Astrocyte of the cerebellum (primary cell): ENCODE results near the gene MMRN2.
A peak's percentile ranks its signal among the peaks of the same experiment; 100 is the strongest.

ENCODE experiments used
- DNase-seq: peaks from one replicate; pipeline ENCODE4 v3.0.0-alpha.2; 2011; ENCODE audit warnings: low read depth
- H3K4me3 ChIP-seq: 2 replicates; pipeline ENCODE4 v1.5.1; 2011; ENCODE audit warnings: mild to moderate bottlenecking, low read depth, low read length, moderate library complexity
- in situ Hi-C: cut with HindIII; loops from 2 replicates; pipeline ENCODE4 v1.10.0; 2017; ENCODE audit warnings: low sequenced_read_pairs
- TF ChIP-seq, protein P1 (sequence below): IDR thresholded peaks from 2 replicates; pipeline ENCODE4 v1.5.1; 2012; ENCODE audit warnings: low read length, low read depth, moderate library complexity, mild to moderate bottlenecking; ENCODE audit errors: missing control alignments

The MMRN2 gene

DNA sequence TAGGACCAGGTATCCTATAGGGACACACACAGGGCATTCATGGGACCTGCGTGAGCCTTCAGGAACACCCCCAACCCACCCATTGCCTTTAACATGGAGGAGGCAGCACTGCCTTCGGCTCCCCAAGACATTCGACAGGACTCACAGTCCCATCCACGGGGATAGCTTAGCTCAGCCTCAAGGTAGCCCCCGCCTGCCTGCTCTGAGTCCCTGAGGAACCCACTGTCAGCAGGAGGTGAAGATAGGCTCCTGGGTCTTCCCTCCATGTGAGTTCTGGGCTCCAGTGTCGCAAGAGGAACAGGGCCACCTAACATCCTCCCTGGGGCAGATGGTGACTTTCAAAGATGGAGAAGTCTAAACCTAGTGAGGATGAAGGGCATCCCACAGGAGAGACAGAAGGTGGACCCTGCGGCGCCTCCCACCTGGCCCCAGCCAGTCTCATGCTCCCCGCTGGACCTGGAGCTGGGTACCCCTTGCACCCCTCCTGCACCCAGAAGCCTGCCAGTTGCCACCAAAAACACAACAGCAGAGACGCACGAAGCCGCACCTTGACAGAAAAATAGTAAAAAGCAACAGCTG is 6.0 kb upstream of the MMRN2 start:
- no peak for DNase-seq
- no peak overlapping the region for H3K4me3 ChIP-seq
- in situ Hi-C loops = no loop called here
- TF ChIP-seq, protein P1, sequence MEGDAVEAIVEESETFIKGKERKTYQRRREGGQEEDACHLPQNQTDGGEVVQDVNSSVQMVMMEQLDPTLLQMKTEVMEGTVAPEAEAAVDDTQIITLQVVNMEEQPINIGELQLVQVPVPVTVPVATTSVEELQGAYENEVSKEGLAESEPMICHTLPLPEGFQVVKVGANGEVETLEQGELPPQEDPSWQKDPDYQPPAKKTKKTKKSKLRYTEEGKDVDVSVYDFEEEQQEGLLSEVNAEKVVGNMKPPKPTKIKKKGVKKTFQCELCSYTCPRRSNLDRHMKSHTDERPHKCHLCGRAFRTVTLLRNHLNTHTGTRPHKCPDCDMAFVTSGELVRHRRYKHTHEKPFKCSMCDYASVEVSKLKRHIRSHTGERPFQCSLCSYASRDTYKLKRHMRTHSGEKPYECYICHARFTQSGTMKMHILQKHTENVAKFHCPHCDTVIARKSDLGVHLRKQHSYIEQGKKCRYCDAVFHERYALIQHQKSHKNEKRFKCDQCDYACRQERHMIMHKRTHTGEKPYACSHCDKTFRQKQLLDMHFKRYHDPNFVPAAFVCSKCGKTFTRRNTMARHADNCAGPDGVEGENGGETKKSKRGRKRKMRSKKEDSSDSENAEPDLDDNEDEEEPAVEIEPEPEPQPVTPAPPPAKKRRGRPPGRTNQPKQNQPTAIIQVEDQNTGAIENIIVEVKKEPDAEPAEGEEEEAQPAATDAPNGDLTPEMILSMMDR = no peak

DNA sequence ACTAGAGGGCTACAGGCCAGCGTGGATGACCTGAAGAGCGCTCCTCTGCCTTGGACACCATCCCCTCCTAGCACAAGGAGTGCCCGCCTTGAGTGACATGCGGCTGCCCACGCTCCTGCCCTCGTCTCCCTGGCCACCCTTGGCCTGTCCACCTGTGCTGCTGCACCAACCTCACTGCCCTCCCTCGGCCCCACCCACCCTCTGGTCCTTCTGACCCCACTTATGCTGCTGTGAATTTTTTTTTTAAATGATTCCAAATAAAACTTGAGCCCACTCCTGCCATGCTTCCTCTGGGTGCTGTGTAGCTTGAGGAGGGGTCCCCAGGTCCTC is 5.5 kb upstream of the MMRN2 start:
- in situ Hi-C loops = no loop called here
- no peak for DNase-seq

DNA sequence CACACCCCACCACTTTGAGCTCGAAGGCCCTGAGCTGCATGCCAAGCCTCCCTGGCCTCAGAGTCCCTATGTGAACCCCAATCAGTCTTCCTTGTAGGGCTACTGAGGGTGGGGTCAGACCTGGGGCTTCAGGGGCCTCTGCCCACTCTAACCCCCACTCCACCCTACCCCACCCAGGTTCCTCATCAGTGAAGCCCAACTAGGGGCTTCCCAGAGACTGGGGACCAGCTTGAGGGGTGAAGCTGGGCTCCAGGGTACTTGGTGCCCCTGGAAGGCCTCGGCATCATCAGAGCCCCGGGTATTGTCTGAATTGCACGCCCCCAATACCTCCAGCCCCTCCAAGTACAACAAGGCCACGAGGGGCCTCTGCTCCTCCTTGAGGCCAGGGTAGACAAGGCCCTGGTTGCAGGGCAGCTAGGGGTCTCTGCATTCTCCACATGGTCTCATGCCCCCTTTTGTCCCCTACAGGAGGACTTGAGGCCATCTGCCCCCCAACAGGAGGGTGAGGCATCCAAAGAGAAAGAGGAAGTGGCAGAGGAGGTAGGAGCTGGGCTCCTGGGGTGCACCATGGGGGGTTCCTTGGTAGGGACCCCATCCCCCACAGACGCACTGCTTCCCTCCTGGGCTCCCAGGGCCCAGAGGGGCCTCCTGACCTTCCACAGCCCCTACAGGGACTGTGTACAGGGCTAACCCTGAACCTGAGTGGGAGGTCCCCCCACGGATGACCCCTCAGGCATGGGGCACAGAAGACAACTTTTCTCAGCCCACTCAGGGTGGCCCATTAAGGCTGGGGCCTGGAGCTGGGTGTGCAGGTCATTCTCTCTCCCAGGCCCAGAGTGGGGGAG is 4.9 kb upstream of the MMRN2 start:
- in situ Hi-C loops = no loop called here
- TF ChIP-seq, protein P1 = no peak
- no peak overlapping the region for H3K4me3 ChIP-seq
- DNase-seq = no peak

More for the DNA sequence above, 5.5 kb upstream of the MMRN2 start:
- no peak overlapping the region for H3K4me3 ChIP-seq
- TF ChIP-seq, protein P1 = no peak

DNA sequence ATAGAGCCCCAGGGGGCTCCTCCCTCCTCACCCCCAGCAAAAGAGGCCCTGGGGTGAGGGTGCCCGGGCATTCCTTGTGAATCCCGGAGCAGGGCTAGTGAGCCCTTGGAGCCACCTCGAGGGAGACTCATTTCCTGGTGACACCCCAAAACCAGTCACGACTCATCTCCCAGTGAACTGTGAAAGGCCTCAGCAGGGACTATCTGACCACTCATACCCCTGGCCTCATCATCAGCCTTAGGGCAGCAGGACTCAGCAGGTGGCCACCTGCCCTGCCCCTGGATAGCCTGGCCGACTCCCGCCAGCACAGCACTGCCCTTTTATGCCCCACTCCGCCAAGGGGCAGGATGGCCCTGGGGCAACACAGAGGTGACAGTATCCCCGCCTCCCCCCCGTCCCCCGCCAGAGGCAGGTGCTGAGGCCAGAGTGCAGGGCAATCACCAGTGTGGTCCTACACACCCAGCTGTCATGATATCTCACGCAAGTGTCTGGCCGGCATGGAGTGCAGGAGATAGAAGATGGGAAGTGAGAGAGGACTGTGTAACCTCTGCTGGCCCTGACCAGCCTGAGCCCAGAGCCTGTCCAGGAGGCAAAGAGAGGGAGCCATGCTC is 4.2 kb upstream of the MMRN2 start:
- H3K4me3 ChIP-seq = no peak overlapping the region
- no peak for DNase-seq
- TF ChIP-seq, protein P1 = no peak
- in situ Hi-C loops = no loop called here

DNA sequence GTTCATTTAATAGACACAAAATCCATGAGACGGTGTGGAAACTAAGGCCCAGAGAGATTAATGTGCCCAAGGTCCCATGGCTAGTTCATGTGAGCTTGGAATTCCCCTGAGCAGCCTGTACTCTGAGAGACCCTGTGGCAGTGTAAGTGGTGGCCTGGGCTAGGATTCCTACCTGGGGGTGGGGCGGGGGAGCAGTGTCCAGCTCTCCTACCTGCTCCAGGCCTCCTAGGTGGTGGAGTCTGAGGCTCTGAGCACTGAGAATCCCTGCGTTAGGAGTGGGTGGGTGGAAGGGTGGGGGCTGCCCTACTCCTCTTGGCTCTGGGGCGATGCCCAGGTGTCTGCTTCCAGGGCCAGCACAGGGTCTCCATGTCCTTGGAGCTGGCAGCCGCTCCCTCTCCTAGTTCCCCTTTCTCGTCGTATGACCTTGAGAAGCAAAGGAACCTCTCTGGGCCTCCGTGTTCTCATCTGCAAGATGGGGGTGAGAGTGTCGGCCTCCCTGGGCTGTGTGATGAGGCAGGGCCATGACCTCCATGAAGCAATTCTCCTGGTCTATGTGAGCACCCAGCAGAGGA is 3.5 kb upstream of the MMRN2 start:
- TF ChIP-seq, protein P1 = no peak
- in situ Hi-C loops = no loop called here
- H3K4me3 ChIP-seq = no peak overlapping the region
- no peak for DNase-seq

DNA sequence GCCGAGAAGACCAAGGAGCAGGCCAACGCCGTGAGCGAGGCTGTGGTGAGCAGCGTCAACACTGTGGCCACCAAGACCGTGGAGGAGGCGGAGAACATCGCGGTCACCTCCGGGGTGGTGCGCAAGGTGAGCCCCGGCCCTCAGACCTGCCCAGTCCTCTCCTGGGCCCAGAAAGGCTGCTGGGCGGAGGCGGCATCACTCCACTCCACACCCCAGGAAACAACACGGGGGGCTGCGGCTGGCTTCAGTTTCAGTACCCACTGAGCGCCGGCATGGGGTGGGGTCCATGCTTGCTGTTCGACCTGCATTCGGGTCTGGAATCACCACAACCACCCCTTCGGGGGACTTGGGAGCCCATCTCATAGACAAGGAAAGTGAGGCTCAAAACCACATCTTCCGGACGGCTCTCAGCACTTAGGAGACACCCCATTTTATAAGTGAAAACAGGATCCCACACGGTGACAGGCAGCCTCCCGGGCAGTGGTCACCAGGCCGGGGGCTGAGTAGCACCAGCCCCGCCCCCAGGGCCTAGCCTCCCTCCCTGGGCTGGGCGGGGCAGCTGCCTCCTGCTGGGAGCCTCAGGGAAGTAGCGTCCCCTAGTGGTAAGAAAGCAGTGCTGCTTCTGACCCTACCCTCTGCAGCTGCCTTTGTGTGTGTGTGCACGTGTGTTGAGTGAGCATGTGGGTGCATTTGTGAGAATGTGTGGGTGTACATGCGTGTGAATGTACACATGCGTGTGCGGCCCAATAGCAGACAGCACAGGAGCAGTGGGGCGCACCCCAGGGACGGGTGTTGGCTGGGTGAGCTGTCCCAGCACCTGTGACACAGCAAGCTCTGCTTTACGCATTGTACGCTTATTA is 2.8 kb upstream of the MMRN2 start:
- no peak overlapping the region for H3K4me3 ChIP-seq
- DNase-seq = no peak

More for the DNA sequence above, 2.8 kb upstream of the MMRN2 start:
- in situ Hi-C loops = no loop called here
- TF ChIP-seq, protein P1 = peak; percentile 62
